Breast epithelium (tissue), 4 donors: Measurements from ENCODE around the gene RFC4. TPM values are rescaled to one million over a fixed set of nuclear protein-coding genes. Genes with fewer than 3 reads are reported as not detected.

Source experiments
- DNase-seq, 2 donors: peaks; one replicate each; pipeline ENCODE4 v3.0.0-alpha.2; 2019; ENCODE audit warnings: low spot score in 2 of 2
- H3K27ac ChIP-seq, 2 donors: fragments of 200-600 bp; sonication (generic) in 1 of 2; one replicate each; pipeline ENCODE4 v1.5.1; 2016 to 2019; ENCODE audit warnings: mild to moderate bottlenecking in 1 of 2
- H3K27me3 ChIP-seq, 2 donors: fragments of 200-600 bp; sonication (generic) in 1 of 2; one replicate each; pipeline versions ENCODE4 v1.5.1 to v1.6.0; 2017 to 2019; ENCODE audit warnings: control low read depth in 1 of 2, mild to moderate bottlenecking in 1 of 2
- H3K36me3 ChIP-seq: fragments of 200-600 bp; one replicate; pipeline ENCODE4 v1.5.1; 2019
- H3K4me1 ChIP-seq, 2 donors: fragments of 200-600 bp; sonication (generic); one replicate each; pipeline ENCODE4 v1.5.1; 2016 to 2019; ENCODE audit warnings: control low read depth in 1 of 2
- H3K4me3 ChIP-seq, 3 donors: fragments of 200-600 bp; sonication (generic); 1 replicate in 2 of 3; 2 replicates in 1 of 3; pipeline ENCODE4 v1.5.1; 2016 to 2019; ENCODE audit warnings: mild to moderate bottlenecking in 3 of 3, moderate library complexity in 2 of 3
- H3K9me3 ChIP-seq, 2 donors: fragments of 200-600 bp; sonication (generic) in 1 of 2; one replicate each; pipeline ENCODE4 v1.5.1; 2016 to 2019; ENCODE audit warnings: control low read depth in 1 of 2
- CTCF ChIP-seq, 3 donors: fragments of 450-650 bp; IDR thresholded peaks; one replicate each; pipeline ENCODE4 v1.5.1; 2016 to 2017; ENCODE audit warnings: antibody characterized with exemption in 3 of 3, mild to moderate bottlenecking in 3 of 3, moderate library complexity in 3 of 3
- POLR2A ChIP-seq: fragments of 450-650 bp; IDR thresholded peaks from one replicate; pipeline ENCODE4 v1.6.1; 2016; ENCODE audit warnings: antibody characterized with exemption, mild to moderate bottlenecking, moderate library complexity
- POLR2AphosphoS5 ChIP-seq, 3 donors: sonication (generic); formaldehyde crosslinking; IDR thresholded peaks; one replicate each; pipeline ENCODE4 v1.6.1; 2017; ENCODE audit warnings: antibody characterized with exemption in 3 of 3
- intact Hi-C: fragments of 100-400 bp; cut with DNase I; formaldehyde crosslinking; loops from one replicate; pipeline ENCODE4 v1.15.1; 2023; ENCODE audit warnings: low total_unique reads
- total RNA-seq, 3 donors: library from RNA; depleted of rRNA; stranded (reverse); fragments of >200 nt; gene quantifications; one replicate each; pipeline ENCODE4 v1.1.0, GENCODE V29; 2016

The RFC4 gene
- total RNA-seq, 3 donors from 2014 or later = 8.5 to 14.5 (median 10.8) TPM

- no peaks in the 10 kb centered on the region for H3K4me1 ChIP-seq
- H3K36me3 ChIP-seq = no peaks in the 10 kb centered on the region
- no peak for TF ChIP-seq POLR2A
- TF ChIP-seq CTCF (IDR thresholded peaks at IDR 0.05) = peak in 2 of 3 donors; percentile 22 to 23
- no peak for TF ChIP-seq POLR2AphosphoS5 (IDR thresholded peaks at IDR 0.05)
- no peak for DNase-seq
- no peak overlapping the region for H3K27ac ChIP-seq
- H3K27me3 ChIP-seq = peaks cover 0 to 3% of the 10 kb centered on the region in 2 donors
- intact Hi-C loops = no loop called here
- no peaks in the 10 kb centered on the region for H3K9me3 ChIP-seq
- H3K4me3 ChIP-seq = no peak overlapping the region
Measured at GRCh38 chr3:186849374-186849975, 43.2 kb upstream of the RFC4 start.

GRCh38 chr3:186847437-186847836, 41.2 kb upstream of the RFC4 start:
- DNase-seq = no peak
- TF ChIP-seq CTCF (IDR thresholded peaks at IDR 0.05) (no peak), POLR2A (no peak), POLR2AphosphoS5 (IDR thresholded peaks at IDR 0.05) (no peak)
- no peak overlapping the region for H3K4me3 ChIP-seq
- no peak overlapping the region for H3K27ac ChIP-seq
- no peaks in the 10 kb centered on the region for H3K4me1 ChIP-seq
- intact Hi-C loops = no loop called here
- H3K36me3 ChIP-seq = no peaks in the 10 kb centered on the region
- H3K27me3 ChIP-seq = peaks cover 0 to 3% of the 10 kb centered on the region in 2 donors
- no peaks in the 10 kb centered on the region for H3K9me3 ChIP-seq

- no peak for DNase-seq
- H3K4me3 ChIP-seq = no peak overlapping the region
- H3K9me3 ChIP-seq = no peaks in the 10 kb centered on the region
- H3K36me3 ChIP-seq = no peaks in the 10 kb centered on the region
- no peak overlapping the region for H3K27ac ChIP-seq
- no peak for TF ChIP-seq POLR2AphosphoS5 (IDR thresholded peaks at IDR 0.05)
- no peak for TF ChIP-seq POLR2A
- TF ChIP-seq CTCF (IDR thresholded peaks at IDR 0.05) = no peak
- no peaks in the 10 kb centered on the region for H3K4me1 ChIP-seq
- H3K27me3 ChIP-seq = peaks cover 0 to 3% of the 10 kb centered on the region in 2 donors
- intact Hi-C loops = no loop called here
Measured at GRCh38 chr3:186845756-186846155, 39.5 kb upstream of the RFC4 start.

GRCh38 chr3:186844908-186845307, 38.6 kb upstream of the RFC4 start:
- intact Hi-C loops = no loop called here
- DNase-seq = no peak
- no peak for TF ChIP-seq POLR2A
- no peak for TF ChIP-seq CTCF (IDR thresholded peaks at IDR 0.05)
- TF ChIP-seq POLR2AphosphoS5 (IDR thresholded peaks at IDR 0.05) = no peak
- Histone ChIP-seq H3K27me3 (peaks cover 0 to 3% of the 10 kb centered on the region in 2 donors), H3K27ac (no peak overlapping the region), H3K9me3 (no peaks in the 10 kb centered on the region), H3K4me3 (no peak overlapping the region), H3K36me3 (no peaks in the 10 kb centered on the region), H3K4me1 (no peaks in the 10 kb centered on the region)

GRCh38 chr3:186843039-186843432, 36.8 kb upstream of the RFC4 start:
- Histone ChIP-seq H3K27ac (no peak overlapping the region), H3K36me3 (no peaks in the 10 kb centered on the region), H3K4me3 (no peak overlapping the region), H3K27me3 (peaks cover 0 to 3% of the 10 kb centered on the region in 2 donors), H3K9me3 (no peaks in the 10 kb centered on the region), H3K4me1 (no peaks in the 10 kb centered on the region)
- TF ChIP-seq POLR2AphosphoS5 (IDR thresholded peaks at IDR 0.05) = no peak
- no peak for TF ChIP-seq CTCF (IDR thresholded peaks at IDR 0.05)
- TF ChIP-seq POLR2A = no peak
- no peak for DNase-seq
- intact Hi-C loops = no loop called here
